Activated naive CD4-positive, alpha-beta T cell treated with anti-CD3 and anti-CD28 coated beads, Interleukin-2, amount 50 U/mL, for 72 hours (primary cell): Measurements from ENCODE around the gene ATL2. TPM values are rescaled to one million over a fixed set of nuclear protein-coding genes. Genes with fewer than 3 reads are reported as not detected.
"Not testable (repeated sequence)": the region's sequence is repeated elsewhere in the genome, so short reads cannot be mapped to it uniquely, and the experiment has no call there.

ENCODE experiments used
- ATAC-seq, 2 donors: fragments of 150-1000 bp; cut with Tn5 transposase; 2 replicates each; pipeline ENCODE4 v1.10.0; 2021; ENCODE audit warnings: mild to moderate bottlenecking in 2 of 2, moderate library complexity in 2 of 2
- DNase-seq, 2 donors: peaks; one replicate each; pipeline ENCODE4 v3.0.0; 2021 to 2022; ENCODE audit warnings: low spot score in 2 of 2
- H3K27ac Mint-ChIP-seq, 2 donors: one replicate each; pipeline ENCODE4 v1.8.0; 2022; ENCODE audit warnings: mild to moderate bottlenecking in 2 of 2, mixed read lengths in 2 of 2
- H3K36me3 Mint-ChIP-seq, 2 donors: one replicate each; pipeline ENCODE4 v1.8.0; 2022; ENCODE audit warnings: mixed read lengths in 2 of 2
- H3K9me3 Mint-ChIP-seq, 2 donors: one replicate each; pipeline ENCODE4 v1.8.0; 2022; ENCODE audit warnings: mixed read lengths in 2 of 2
- total RNA-seq, 2 donors: library from RNA; stranded (reverse); gene quantifications; one replicate each; pipeline ENCODE4 v1.2.3, GENCODE V29; 2022

The ATL2 gene
- total RNA-seq, 2 donors from 2014 or later = 46.3 to 55.8 TPM

DNA sequence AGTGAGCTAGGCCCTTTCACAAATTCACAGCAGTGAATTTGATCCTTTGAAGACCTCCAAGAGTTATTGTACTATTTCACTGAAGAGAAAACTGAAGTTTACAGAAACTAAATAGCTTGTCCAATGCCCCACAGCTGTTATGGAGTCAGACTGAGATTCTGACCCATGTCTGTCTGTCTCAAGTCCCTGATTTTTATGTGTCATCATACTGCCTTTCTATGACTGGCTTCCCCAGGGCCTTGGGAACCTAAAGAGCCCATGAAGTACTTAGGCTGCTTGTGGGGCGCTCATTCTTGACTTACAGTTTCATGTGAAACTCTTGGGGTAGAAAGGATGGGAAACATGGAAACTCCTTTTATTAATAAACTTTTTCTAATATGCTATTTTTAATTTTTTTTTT is 107.7 kb downstream of the ATL2 start:
- ATAC-seq (no peak), DNase-seq (no peak)
- peaks cover 0 to 22% of the 10 kb centered on the region in 2 donors for H3K36me3 Mint-ChIP-seq
- H3K27ac Mint-ChIP-seq = no peak overlapping the region
- peaks cover 7 to 19% of the 10 kb centered on the region in 2 donors for H3K9me3 Mint-ChIP-seq

DNA sequence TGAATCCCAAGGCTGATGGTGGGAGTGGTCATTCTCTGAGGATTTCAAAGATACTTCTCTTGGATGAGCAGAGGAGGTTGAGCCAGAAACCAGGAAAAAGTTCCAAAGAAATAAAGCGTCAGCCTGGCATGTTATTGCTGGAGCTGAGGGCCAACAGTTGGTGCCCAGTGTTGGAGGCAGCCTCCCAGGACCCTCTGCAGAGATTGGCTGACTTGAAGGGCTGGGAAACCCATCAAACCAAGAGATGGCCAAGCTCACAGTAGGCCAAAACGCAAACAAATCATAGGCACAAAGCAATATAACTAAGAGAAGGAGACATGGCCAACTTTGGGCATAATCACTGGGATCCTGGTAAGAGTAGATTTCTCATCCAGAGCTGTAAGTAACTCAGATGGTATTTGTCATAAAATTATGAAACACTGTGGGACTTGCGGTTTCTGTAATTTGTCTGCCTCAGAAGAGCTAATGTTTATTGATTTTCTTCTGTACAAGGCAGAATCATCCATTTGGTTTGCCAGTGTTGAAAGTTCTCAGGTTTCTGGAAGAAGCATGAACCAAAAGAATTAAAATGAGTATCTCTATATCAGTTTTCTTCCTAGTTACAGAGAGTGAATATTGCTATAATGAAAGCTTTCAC is 108.3 kb downstream of the ATL2 start:
- H3K9me3 Mint-ChIP-seq = peaks cover 7 to 19% of the 10 kb centered on the region in 2 donors
- DNase-seq (no peak), ATAC-seq (no peak)
- no peak overlapping the region for H3K27ac Mint-ChIP-seq
- peaks cover 0 to 22% of the 10 kb centered on the region in 2 donors for H3K36me3 Mint-ChIP-seq

DNA sequence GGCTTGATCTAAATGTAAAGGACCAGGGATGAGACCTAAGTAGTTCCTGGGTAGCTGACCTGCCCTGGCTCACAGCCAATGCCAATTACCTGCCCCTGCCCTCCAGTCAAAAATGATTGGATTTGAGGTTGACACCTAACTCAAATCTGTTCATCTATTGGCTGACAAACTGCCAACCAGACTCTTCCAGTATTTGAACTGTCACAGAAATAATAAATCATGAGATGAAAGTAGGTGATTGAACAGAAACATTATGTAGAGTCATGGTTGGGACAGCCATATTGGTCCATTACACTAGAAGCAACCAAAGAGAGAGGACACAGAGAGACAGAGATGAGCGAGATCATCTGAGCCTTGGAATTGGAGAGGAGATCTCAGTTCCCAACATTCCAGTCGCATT is 109.1 kb downstream of the ATL2 start:
- no peak for ATAC-seq
- no peak for DNase-seq
- peaks cover 0 to 22% of the 10 kb centered on the region in 2 donors for H3K36me3 Mint-ChIP-seq
- peaks cover 7 to 19% of the 10 kb centered on the region in 2 donors for H3K9me3 Mint-ChIP-seq
- peak overlapping the region in 1 of 2 donors; percentile 51 for H3K27ac Mint-ChIP-seq

DNA sequence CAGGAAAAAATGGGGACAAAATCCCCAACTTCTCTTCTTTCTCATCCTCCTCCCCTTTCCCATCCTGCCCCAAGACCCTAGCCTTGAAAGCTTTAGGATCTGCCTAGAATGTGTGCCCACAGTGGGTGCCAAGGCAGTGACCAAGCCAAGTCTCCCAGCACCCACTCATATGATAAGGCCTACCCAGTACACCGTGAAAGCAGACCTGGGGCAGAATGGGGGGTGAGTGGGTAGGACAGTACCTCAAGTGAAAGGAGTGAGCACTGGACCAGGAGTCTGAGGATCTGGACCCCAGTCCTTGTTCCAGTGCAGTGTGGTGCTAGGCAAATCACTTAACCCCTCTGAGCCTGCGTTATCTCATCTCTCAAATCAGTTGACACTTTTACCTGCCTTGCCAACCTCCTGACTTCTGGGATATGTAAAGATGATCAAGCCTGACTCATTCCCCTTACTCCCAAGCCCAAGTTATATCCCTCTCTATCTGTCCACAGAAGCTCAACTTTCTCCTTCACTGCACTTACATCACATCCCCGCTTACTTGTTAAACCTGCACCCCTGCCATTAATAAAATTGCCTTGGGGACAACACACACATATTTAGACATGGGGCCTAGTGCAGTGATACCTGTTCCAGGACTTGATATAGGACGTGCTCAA is 109.7 kb downstream of the ATL2 start:
- DNase-seq = no peak
- peaks cover 0 to 22% of the 10 kb centered on the region in 2 donors for H3K36me3 Mint-ChIP-seq
- no peak for ATAC-seq
- H3K9me3 Mint-ChIP-seq = peaks cover 7 to 19% of the 10 kb centered on the region in 2 donors
- peak overlapping the region in 1 of 2 donors; percentile 51 for H3K27ac Mint-ChIP-seq

DNA sequence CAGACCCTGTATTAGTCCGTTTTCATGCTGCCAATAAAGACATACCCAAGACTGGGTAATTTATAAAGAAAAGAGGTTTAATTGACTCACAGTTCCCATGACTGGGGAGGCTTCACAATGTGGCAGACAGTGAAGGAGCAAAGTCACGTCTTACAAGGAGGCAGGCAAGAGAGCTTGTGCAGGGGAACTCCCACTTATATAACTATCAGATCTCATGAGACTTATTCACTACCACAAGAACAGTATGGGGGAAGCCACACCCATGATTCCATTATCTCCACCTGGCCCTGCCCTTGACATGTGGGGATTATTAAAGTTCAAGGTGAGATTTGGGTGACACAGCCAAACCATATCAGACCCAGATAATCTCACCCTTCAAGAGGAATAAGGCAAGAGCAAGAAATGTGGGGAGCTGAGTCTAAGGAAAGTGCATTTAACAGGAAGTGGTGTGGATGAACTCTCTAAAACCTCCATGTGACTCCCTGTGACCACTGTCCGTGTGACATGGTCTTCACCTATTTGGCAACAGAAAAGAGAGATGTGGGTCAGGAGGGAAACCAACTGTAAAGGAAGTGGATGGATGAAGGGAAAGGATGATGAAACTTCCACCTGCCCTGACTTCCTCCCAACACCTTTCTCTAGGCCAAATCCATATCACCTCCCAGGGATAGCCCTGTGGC is 110.6 kb downstream of the ATL2 start:
- H3K36me3 Mint-ChIP-seq = peaks cover 0 to 22% of the 10 kb centered on the region in 2 donors
- H3K9me3 Mint-ChIP-seq = peaks cover 7 to 19% of the 10 kb centered on the region in 2 donors
- ATAC-seq (peak in 1 of 2 donors; percentile 79), DNase-seq (no peak)
- H3K27ac Mint-ChIP-seq = peak overlapping the region; percentile 45 to 51

DNA sequence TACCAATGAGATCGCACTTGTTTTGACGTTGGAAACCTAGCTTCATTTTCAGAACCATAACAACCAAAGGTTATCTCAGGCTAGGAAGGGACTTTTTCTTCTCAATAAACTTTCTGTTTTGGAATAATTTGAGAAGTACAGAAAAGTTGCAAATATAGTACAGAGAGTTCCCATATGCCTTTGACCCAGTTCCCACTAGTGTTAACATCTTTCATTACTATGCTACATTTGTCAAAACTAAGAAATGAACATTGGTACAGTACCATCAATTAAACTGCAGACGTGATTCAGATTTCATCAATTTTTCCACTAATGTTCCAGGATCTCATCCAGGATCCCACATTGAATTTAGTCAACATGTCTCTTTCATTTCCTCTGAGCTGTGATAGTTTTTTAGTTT is 111.6 kb downstream of the ATL2 start:
- peaks cover 0 to 22% of the 10 kb centered on the region in 2 donors for H3K36me3 Mint-ChIP-seq
- ATAC-seq (no peak), DNase-seq (no peak)
- H3K9me3 Mint-ChIP-seq = peaks cover 7 to 19% of the 10 kb centered on the region in 2 donors
- H3K27ac Mint-ChIP-seq = no peak overlapping the region

DNA sequence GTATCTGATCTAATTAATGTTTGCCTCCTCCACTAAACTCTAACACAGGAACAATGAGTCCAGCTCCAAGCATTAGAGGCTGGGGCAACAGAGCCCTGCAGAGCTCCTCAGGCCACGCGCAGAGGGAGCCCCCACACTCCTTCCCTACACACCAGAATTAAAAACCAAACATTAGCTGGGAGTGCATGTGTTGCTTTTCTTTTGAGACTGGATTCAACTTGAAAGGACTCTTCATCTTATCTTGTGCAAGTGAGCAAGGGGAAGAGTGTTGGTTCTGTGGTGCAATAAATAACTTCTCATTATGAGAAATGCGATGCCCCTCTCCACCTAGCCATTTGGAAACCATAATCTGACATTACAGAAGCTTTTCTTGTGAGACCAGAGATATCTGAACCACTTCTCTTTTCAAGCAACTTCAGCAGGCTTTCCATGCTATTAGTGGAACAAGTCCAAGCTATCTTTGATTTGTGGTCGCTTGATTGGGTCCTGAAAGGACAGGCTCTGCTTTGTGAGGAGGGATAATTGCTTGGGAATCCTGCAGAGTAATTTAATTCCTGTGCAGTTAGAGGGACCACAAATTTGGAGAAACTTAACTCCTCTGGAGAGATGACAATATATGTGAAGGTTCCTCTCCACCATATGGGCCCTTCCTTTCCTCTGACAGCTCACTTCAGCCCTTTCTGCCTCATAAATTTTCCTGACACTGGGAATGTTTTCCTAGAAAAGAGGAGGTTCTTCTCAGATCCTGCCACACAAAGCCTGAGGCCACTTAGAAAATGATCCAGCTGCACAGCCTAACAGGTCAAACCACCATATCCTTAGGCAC is 112.5 kb downstream of the ATL2 start:
- no peak for ATAC-seq
- Mint-ChIP-seq H3K36me3 (peaks cover 0 to 22% of the 10 kb centered on the region in 2 donors), H3K27ac (no peak overlapping the region), H3K9me3 (peaks cover 7 to 19% of the 10 kb centered on the region in 2 donors)
- no peak for DNase-seq

DNA sequence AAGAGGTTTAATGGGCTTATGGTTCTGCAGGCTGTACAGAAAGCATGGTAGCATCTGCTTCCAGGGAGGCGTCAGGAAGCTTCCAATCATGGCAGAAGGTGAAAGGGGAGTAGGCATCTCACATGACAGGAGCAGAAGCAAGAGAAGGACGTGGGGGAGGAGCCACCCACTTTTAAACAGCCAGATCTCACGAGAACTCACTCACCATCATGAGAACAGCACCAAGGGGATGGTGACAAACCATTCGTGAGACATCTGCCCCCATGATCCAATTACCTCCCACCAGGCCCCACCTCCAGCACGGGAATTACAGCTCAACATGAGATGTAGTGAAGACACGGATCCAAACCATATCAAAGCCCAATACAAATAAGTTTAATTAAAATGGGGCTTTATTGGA is 113.8 kb downstream of the ATL2 start:
- Mint-ChIP-seq H3K36me3 (peaks cover 0 to 22% of the 10 kb centered on the region in 2 donors), H3K9me3 (peaks cover 7 to 14% of the 10 kb centered on the region in 2 donors), H3K27ac (no peak overlapping the region)
- no peak for ATAC-seq
- no peak for DNase-seq

DNA sequence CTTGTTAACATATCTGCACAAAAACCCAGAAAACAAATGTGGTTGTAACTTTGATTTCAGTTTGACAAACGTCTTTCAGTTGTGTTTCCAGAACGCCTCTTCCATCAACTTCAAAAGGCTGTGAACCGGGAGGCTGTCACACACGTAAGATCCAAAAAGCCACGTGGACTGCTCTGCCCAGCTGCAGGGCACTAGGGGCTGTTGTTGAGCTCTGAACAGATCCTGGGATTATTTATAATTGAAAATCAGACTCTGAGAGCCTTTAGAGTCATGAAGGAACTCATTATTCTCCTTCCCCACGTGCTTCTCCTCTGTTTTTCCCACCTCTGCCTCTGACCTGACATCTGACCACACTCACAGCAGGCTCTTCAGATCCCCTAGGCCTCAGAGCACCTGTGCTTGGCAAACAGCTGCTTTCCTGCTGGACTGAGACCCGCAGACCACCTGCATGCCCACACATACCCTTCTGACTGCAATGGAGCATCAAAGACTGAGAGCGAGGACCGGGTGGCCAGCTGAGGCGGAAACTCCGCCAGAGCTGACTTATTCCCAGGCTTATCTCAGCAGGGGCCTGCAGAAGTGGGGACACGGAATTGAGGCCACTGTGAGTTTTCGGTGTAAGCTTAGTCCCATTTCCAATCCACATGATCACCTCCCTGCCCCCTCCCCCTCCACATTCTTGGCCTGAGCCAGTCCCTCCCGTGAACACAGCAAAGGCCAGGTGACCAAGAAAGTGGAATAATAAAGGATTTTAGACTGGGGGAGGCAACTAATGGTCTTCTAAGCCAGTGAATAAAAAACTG is 114.8 kb downstream of the ATL2 start:
- peak overlapping the region in 1 of 2 donors; percentile 83 for H3K27ac Mint-ChIP-seq
- peaks cover 6% of the 10 kb centered on the region in 2 donors for H3K9me3 Mint-ChIP-seq
- DNase-seq = peak in 1 of 2 donors; percentile 33
- H3K36me3 Mint-ChIP-seq = peaks cover 0 to 16% of the 10 kb centered on the region in 2 donors
- peak; percentile 40 to 97 for ATAC-seq

DNA sequence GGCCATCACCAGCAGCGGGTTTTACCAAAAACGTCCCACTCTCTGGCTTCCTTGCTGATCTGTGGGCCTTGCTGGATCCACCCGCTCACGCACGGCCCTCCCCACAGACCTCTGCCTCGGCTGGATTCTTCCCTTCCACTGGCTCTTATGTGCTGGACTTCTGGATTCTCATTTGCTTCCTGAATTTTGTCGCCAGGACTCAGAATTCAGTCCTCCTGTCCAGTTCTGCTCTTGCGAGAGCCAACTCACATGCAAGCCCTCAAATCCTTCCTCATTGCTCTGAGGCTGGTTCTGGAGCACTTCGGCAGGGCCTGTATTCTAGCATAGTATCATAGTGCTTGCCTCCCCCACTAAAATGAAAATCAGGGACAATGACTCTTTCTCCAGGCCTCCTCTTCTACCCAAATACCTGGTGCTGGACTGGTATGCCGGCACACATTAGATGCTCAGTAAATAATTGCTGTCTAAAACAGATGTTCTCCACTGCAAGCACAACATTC is 115.5 kb downstream of the ATL2 start:
- DNase-seq (no peak), ATAC-seq (peak in 1 of 2 donors; percentile 50)
- Mint-ChIP-seq H3K9me3 (peaks cover 3 to 4% of the 10 kb centered on the region in 2 donors), H3K36me3 (peaks cover 0 to 11% of the 10 kb centered on the region in 2 donors), H3K27ac (peak overlapping the region in 1 of 2 donors; percentile 83)

DNA sequence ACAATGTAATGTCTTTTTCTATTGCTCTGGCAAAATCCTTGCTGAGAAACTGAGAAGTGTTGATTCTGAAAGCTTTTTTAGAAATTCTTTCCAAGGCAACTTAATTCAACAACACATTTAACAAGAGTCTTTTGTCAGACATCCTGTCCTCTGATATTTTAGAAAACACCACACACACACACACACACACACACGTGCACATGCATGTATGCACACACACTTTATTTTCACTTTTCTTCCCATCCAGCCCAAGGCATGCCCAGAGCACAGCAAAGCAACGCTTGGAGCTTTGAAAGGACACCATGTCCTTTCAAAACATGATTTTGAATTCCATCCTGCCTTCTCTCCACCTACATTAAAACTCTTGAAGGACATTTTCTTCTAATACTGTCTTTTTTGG is 116.1 kb downstream of the ATL2 start:
- no peak overlapping the region for H3K27ac Mint-ChIP-seq

DNA sequence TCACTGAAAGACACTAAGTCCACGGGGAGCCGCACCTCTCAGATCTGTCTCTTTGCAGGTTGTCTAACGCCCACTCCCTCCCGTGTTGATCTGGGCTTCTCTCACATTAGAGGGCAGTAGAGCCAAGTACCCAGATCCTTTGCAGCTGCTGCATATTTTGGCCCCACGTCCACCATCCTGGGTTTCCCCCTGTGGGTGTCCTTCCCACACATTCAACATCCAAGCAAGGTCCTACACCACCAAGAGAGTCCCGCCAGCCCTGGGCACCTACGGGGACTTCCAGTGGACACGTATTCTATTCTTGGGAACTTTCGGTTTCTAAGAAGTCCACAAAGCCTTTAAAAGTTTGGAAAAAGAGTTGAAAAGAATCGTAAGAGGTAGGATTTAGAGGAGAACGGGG is 116.6 kb downstream of the ATL2 start:
- ATAC-seq (peak in 1 of 2 donors; percentile 40), DNase-seq (peak in 1 of 2 donors; percentile 6)
- H3K27ac Mint-ChIP-seq = no peak overlapping the region
- no peaks in the 10 kb centered on the region for H3K9me3 Mint-ChIP-seq
- no peaks in the 10 kb centered on the region for H3K36me3 Mint-ChIP-seq

More for the DNA sequence above, 116.1 kb downstream of the ATL2 start:
- Mint-ChIP-seq H3K36me3 (peaks cover 0 to 5% of the 10 kb centered on the region in 2 donors), H3K9me3 (no peaks in the 10 kb centered on the region)
- no peak for ATAC-seq
- no peak for DNase-seq

DNA sequence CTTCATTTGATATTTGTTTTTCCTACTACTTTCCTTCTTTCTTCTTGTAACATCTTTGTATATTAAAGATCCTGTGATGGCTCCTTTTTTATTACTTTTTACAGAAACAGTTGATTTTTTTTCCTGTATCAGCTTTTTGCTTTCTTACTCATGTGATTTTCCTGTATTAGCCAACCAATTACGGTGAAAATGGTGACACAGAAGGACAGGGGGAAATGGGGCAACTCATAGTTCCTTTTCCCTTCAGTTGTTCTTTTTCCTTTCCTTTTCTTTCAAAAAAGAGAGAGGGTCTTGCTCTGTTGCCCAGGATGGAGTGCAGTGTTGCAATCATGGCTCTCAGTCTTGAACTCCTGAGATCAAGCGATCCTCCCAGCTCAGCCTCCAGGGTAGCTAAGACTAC is 117.8 kb downstream of the ATL2 start:
- DNase-seq = no peak
- ATAC-seq = no peak
- no peak overlapping the region for H3K27ac Mint-ChIP-seq
- no peaks in the 10 kb centered on the region for H3K36me3 Mint-ChIP-seq
- H3K9me3 Mint-ChIP-seq = no peaks in the 10 kb centered on the region

DNA sequence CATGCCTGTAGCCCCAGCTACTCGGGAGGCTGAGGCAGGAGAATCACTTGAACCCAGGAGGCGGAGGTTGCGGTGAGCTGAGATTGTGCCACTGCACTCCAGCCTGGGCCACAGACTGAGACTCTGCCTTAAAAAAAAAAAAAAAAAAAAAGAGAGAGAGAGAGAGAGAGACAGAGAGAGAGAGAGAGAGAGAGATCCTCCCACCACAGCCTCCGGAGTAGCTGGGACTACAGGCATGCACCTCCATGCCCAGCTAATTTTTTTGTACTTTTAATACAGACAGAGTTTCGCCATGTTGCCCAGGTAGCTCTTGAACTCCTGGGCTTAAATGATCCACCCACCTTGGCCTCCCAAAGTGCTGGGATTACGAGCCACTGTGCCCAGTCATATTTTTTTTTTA is 119.4 kb downstream of the ATL2 start:
- H3K9me3 Mint-ChIP-seq, DNase-seq, H3K27ac Mint-ChIP-seq, ATAC-seq, H3K36me3 Mint-ChIP-seq: not testable (repeated sequence)

DNA sequence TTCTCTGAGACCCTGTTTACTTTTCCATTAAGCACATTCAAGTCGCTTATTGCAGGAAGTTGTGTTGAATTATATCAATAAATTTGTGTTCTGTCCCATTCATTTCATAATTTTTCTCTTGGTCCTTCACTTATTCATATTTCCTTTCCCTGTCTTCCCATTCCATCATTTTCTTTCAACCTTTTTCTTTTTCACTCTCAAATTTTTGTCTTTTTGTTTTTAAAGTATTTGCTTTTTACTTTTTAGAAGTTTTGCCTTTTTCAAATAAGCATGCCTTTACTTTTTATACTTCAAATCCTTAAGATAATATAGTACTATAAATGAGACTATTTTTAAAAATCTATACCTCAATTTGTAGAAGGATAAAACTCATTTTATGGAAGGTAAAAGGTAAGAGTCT is 120.5 kb downstream of the ATL2 start:
- DNase-seq (no peak), ATAC-seq (no peak)
- no peaks in the 10 kb centered on the region for H3K36me3 Mint-ChIP-seq
- peak overlapping the region in 1 of 2 donors; percentile 18 for H3K27ac Mint-ChIP-seq
- no peaks in the 10 kb centered on the region for H3K9me3 Mint-ChIP-seq

DNA sequence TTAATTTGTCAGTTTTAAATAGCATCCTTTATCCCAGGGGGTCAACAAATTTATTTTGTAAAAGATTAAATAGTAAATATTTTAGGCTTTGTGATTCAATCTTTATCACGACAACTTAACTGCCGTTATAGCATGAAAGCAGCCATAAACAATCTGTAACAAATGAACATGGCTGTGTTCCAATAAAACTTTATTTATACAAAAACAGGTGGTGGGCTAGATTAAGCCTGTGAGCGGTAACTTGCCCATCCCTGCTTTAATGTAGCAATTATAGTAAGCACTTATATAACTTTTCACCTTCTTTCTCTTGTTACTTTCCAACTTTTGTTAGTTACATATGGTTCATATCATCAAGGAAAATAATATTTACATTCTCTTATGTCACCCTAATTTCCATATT is 121.9 kb downstream of the ATL2 start:
- ATAC-seq = no peak
- no peak for DNase-seq
- Mint-ChIP-seq H3K9me3 (no peaks in the 10 kb centered on the region), H3K36me3 (no peaks in the 10 kb centered on the region), H3K27ac (no peak overlapping the region)
